ENCODE measurements around the gene SLC27A6.
A peak's percentile ranks its signal among the peaks of the same experiment; 100 is the strongest.
"Not testable (repeated sequence)": the region's sequence is repeated elsewhere in the genome, so short reads cannot be mapped to it uniquely, and the experiment has no call there.

SLC27A6 gene

DNA sequence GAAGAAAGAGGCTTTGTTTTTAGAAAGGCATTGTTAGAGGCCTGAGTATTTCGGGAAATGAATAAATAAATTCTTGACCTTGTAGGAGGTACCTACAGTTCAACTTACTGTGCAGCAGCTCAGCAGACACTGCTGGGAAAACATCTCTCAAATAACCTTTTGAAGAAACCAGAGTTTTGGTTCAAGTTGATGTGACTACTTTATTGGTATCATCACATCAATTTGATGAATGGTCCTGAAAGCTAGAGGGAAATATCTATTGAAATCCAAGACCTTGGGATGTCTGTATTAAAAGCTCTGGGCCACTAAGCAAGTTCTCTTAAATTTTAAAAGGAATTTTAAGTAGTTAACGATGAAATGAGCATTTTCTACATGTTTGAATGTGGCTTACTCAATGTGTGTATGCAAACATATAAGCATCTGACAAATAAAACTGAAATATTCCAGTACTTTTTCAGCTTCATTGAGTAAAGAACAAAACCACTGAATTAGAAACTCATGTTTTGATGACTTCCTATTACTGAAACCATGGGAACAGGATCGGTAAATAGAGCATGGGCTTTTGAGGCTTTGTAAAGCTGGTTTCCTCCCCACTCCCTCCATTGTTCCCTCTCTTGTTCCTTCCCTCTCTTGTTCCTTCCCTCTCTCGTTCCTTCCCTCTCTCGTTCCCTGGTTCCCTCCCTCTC, 36.7 kb downstream of the SLC27A6 start:
- no peak for DNase-seq

GRCh38 chr5:129002527-129002842, 37.2 kb downstream of the SLC27A6 start:
- no peak for DNase-seq

DNA sequence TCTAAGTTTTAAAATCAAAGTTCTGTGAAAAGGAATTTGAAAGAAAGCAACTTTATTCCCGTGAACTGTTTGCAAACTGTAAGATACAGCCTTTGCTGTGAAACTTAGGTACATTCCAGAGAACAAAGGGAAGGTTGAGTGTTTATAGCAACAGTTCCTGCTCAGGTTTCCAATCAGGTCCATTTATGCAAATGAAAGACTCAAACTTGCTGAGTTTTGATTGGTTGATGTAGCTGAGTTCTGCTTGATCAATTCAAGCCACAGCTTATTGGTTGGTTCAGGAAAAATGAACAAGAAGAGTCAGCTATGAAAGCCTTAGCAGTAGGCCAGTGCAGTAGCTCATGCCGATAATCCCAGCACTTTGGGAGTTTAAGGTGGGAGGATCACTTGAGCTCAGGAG, 37.9 kb downstream of the SLC27A6 start:
- no peak for DNase-seq

DNA sequence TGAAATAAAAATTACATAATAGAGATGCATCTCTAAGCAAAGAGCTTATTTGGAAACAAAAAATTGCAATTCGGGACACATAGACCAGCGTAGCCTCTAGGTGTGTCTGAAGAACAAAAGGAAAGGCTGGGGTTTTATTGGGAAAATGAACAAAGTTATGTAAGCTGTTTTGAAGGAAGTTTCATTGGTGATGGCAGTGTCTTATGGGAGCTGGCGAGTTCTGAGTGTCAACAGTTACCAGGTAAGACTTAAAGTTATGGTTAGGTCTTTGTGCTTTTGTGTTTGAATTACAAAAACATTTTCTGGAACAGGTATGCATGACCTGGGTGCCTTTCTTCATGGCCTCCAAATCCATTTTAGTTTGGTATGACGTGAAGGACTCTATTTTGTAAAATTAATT, 48.9 kb downstream of the SLC27A6 start:
- DNase-seq, result no peak

DNA sequence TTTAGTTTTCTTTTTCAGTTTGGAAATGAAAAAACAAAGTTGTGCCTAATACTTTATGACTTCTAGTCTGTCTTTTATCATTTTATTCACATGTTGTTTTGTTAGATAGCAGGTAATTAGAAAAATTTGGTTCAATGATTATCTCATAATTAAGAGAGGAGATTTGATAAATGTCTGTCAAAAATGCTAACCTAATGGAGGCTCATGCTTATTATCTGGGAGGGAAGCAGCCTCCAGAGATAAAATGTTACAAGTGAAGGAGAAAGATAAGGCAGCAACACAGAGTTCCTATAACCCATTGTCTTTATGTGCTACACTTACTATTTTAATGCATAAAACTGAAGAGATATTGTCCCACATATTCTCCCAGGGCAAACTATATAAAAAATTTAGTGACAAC, 53.5 kb downstream of the SLC27A6 start:
- no peak for DNase-seq

GRCh38 chr5:129019401-129019908, 54.2 kb downstream of the SLC27A6 start:
- DNase-seq, result no peak

- no peak for DNase-seq
Observed at GRCh38 chr5:129020683-129021082, 55.4 kb downstream of the SLC27A6 start.

DNA sequence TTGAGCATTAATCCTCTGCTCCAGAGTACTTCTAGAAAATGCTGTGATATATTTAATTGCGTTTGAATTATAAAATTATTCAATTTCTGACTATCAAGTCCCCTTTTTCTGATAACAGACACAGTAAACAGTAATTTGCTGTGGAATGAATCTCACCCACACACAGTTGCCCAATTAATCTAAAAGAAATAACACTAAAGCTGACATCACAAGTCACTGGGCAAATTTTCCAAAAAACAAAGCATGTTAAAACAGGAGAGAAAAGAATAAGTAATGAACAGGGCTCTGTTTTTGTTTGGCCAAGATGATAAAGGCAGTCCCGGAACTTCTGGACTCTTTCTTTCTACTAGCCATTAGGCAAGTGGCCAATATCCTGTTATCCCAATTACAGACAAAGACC, 56.5 kb downstream of the SLC27A6 start:
- no peak for DNase-seq

GRCh38 chr5:129022599-129022998, 57.3 kb downstream of the SLC27A6 start:
- DNase-seq, result no peak

GRCh38 chr5:129027260-129027659, 62.0 kb downstream of the SLC27A6 start:
- no peak for DNase-seq

DNA sequence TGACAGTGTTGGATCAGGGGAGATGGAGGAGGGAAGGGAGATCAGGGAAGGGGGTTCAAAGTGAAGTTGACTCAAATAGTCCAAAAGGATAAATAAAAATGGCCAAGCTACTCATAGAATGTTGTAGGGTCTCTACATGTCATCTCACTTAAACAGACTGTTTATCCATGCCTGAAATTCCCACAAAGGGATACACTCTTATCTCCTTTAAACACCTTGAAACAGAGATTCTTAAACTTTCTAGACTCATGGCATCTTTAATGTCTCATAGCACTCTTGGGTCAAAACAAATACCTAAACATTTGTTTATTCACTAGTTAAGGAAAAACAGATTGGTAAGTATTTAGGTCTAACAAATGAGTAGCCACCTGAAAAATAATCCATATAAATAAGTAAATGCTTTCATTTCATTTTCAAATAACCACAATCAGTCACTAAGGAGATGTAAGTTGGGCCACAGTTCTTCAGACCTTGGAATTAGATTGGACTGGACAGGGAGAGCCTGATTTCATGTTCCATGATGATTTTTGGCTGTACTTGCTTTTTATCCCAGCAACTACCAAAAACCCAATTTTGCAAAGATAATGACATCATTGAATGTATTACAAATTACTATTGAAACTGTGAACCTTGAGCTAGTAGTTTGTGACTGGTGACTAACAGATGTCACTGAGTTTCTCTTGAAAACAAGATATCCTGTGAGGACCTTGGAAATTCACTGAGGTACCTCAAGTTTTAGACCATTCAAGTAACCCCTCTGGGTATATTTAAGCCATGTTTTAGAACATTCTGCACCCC, 66.8 kb downstream of the SLC27A6 start:
- DNase-seq, result no peak

DNA sequence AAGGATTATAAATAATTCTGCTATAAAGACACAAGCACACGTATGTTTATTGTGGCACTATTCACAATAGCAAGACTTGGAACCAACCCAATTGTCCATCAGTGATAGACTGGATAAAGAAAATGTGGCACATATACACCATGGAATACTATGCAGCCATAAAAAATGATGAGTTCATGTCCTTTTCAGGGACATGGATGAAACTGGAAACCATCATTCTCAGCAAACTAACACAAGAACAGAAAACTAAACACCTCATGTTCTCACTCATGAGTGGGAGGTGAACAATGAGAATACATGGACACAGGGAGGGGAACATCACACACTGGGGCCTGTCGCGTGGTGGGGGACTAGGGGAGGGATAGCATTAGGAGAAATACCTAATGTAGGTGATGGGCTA, 71.0 kb downstream of the SLC27A6 start:
- not testable (repeated sequence) for DNase-seq

GRCh38 chr5:129041196-129041881, 76.1 kb downstream of the SLC27A6 start:
- DNase-seq, result no peak

DNA sequence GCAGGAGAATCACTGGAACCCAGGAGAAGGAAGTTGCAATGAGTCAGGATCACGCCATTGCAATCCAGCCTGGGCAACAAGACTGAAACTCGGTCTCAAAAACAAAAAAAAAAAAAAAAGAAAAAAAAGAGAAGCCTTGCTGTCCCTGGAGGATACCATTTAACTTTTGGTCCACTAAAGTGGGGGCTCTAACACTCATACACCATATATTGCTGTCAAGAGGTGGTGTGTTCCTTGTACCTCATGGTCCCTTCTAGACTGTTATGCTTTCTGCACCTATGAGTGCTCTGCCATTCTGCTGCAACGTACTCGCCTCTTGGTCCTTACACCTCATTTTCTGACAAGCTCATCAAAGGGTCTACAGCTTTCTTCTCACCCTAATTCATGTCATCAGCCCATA, 77.0 kb downstream of the SLC27A6 start:
- DNase-seq, result no peak

DNA sequence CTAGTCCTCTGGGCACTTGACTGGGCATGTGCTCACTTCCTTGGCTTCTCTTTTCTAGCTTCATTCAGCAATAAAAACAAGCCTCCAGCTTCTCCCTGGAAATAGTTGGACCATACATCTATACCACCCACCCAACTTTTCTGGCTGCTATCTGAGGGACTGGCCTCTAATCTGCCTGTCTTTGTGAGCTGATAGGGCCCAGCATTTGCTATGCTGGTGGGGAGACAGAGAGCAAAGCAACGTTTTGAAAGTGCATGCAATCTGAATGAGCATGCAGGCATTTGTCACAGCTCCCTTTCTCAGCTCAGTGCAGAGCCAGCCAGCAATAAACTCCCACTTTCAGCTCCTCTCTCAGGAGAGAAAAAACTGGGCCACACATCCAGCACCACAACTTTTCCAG, 78.6 kb downstream of the SLC27A6 start:
- no peak for DNase-seq

DNA sequence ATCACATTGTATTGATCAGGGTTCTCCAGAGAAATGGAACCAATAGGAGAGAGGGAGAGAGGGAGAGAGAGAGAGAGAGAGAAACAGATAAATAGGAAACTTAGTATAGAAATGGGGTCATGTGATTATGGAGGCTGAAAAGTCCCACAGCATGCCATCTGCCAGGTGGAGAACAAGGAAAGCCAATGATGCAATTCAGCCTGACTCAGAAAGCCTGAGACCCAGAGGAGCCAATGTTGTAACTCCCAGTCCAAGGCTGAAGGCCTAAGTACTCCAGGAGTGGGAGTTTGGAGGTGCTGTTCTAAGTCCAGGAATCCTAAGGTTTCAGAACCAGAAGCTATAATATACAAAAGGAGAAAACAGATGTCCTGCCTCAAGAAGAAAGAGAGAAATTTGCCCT, 80.9 kb downstream of the SLC27A6 start:
- no peak for DNase-seq

DNA sequence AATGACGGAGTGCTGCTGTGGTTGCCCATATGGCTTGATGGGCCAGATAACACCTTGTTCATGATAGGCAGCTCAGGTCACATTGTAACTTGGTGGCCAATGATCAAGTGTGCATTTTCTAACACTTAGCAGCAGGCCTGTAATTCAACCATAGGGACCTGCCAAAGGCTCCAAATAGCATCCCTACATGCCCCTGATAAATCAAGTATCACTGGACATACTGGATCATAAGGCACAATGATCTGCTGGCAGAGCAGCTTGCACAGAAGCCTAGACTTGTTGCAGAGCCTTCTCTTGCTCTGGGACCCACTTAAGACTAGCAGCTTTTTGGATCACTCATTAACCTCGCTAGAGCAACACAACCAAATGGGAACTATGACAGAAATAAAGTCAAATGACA, 83.2 kb downstream of the SLC27A6 start:
- no peak for DNase-seq

GRCh38 chr5:129049126-129049799, 84.0 kb downstream of the SLC27A6 start:
- no peak for DNase-seq

DNA sequence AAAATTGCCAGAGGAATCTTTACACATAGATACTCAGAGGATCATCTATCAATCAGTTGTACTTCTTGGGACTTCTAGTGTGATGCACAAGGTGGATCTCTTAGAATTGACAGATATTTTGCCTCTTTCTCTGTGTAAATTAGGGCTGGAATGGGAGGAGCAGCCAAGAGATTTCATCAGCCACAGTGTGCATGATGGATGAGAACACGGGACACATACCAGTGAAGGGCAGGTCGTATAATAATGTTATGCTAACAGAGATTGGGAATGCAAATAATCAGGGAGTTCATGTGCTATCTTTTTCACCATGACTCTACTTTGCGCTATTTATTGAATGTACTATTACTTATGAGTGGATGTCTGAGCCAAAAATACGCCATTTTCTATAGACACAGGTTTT, 86.0 kb downstream of the SLC27A6 start:
- no peak for DNase-seq

- no peak for DNase-seq
Observed at GRCh38 chr5:129053438-129053837, 88.2 kb downstream of the SLC27A6 start.

DNA sequence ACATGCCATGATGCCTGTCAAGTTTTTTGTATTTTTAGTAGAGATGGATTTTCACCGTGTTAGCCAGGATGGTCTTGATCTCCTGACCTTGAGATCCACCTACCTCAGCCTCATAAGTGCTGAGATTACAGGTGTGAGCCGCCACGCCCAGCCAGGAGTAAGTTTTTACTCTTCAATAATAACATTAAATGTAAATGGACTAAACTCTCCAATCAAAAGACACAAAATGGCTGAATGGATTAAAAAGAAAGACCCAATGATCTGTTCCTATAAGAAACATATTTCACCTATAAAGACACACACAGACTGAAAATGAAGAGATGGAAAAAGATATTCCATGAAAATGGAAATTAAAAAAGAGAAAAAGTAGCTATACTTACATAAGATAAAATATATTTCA, 92.0 kb downstream of the SLC27A6 start:
- no peak for DNase-seq

GRCh38 chr5:129061849-129062248, 96.6 kb downstream of the SLC27A6 start:
- no peak for DNase-seq

- peak in 1 of 2 experiments; percentile 1 for DNase-seq
Observed at GRCh38 chr5:129063483-129064113, 98.3 kb downstream of the SLC27A6 start.
